SK-N-SH (cell line): ENCODE data around the gene AK5. TPM values are rescaled to one million over a fixed set of nuclear protein-coding genes. Genes with fewer than 3 reads are reported as not detected.
A peak's percentile ranks its signal among the peaks of the same experiment; 100 is the strongest.

Experiments
- CTCF ChIA-PET: fragments of 300-600, 350-600 bp; formaldehyde crosslinking; extraction: SDS; loops from one replicate; lab custom pipeline; 2021; lab: Yijun Ruan, JAX
- POLR2A ChIA-PET: fragments of 350-600 bp; sonication (Branson Sonifier 250); formaldehyde crosslinking; extraction: SDS; loops from one replicate; lab custom pipeline; 2020; ENCODE audit warnings: antibody characterized with exemption, inconsistent platforms; lab: Yijun Ruan, JAX
- DNase-seq: peaks from one replicate; pipeline ENCODE4 v3.0.0; 2012
- H2AFZ ChIP-seq: fragments of 200-600 bp; sonication (generic); 2 replicates; pipeline ENCODE4 v1.8.1; 2016; ENCODE audit warnings: antibody characterized with exemption, mild to moderate bottlenecking, low read depth
- H3F3A ChIP-seq: fragments of 200-600 bp; sonication (generic); replicated peaks from 2 replicates; pipeline ENCODE3; 2016; ENCODE audit warnings: antibody characterized with exemption, mild to moderate bottlenecking; ENCODE audit not compliant: insufficient read depth
- H3K27ac ChIP-seq, 2 experiments: fragments of 200-500 bp in 1 of 2; fragments of 200-600 bp in 1 of 2; sonication (Bioruptor generic) in 1 of 2; sonication (generic), shearing (Covaris generic) in 1 of 2; 2 replicates each; pipeline versions ENCODE4 v1.5.1 to v1.6.1; 2014 to 2016; ENCODE audit warnings: low read depth in 2 of 2, inconsistent platforms in 1 of 2, low read length in 1 of 2, mild to moderate bottlenecking in 1 of 2, mixed read lengths in 1 of 2
- H3K27me3 ChIP-seq: fragments of 200-600 bp; sonication (generic), shearing (Covaris generic); 2 replicates; pipeline ENCODE4 v1.6.1; 2016; ENCODE audit warnings: mixed run types; ENCODE audit not compliant: insufficient read depth
- H3K36me3 ChIP-seq, 2 experiments: fragments of 200-500 bp in 1 of 2; fragments of 200-600 bp in 1 of 2; sonication (Bioruptor generic) in 1 of 2; sonication (generic) in 1 of 2; replicated peaks in 1 of 2; 2 replicates each; pipeline versions ENCODE3 to v1.5.1; 2014 to 2016; ENCODE audit warnings: low read length in 1 of 2, mild to moderate bottlenecking in 1 of 2; ENCODE audit not compliant: insufficient read depth in 2 of 2, control insufficient read depth in 1 of 2
- H3K4me1 ChIP-seq, 2 experiments: fragments of 200-500 bp in 1 of 2; fragments of 200-600 bp in 1 of 2; sonication (Bioruptor generic) in 1 of 2; sonication (generic), shearing (Covaris generic) in 1 of 2; 2 replicates each; pipeline versions ENCODE4 v1.5.1 to v1.6.1; 2014 to 2016; ENCODE audit warnings: low read depth in 1 of 2, low read length in 1 of 2, mixed run types in 1 of 2; ENCODE audit not compliant: insufficient read depth in 2 of 2, control insufficient read depth in 1 of 2
- H3K4me2 ChIP-seq: fragments of 200-600 bp; sonication (generic), shearing (Covaris generic); 2 replicates; pipeline ENCODE4 v1.6.1; 2017; ENCODE audit warnings: mixed run types
- H3K4me3 ChIP-seq, 2 experiments: fragments of 200-500 bp in 1 of 2; fragments of 200-600 bp in 1 of 2; sonication (Bioruptor generic) in 1 of 2; sonication (generic), shearing (Covaris generic) in 1 of 2; 2 replicates each; pipeline versions ENCODE4 v1.5.1 to v1.8.1; 2014 to 2016; ENCODE audit warnings: low read depth in 2 of 2, inconsistent platforms in 1 of 2, low read length in 1 of 2, mild to moderate bottlenecking in 1 of 2, mixed read lengths in 1 of 2, moderate library complexity in 1 of 2
- H3K79me2 ChIP-seq: fragments of 200-600 bp; sonication (generic); 2 replicates; pipeline ENCODE4 v1.8.1; 2017; ENCODE audit warnings: mild to moderate bottlenecking; ENCODE audit not compliant: insufficient read depth
- H3K9ac ChIP-seq: fragments of 200-600 bp; sonication (generic); 2 replicates; pipeline ENCODE4 v1.6.1; 2017; ENCODE audit warnings: mixed run types
- H3K9me2 ChIP-seq: fragments of 200-600 bp; sonication (generic); 2 replicates; pipeline ENCODE4 v1.6.1; 2017; ENCODE audit warnings: mixed run types
- H3K9me3 ChIP-seq: fragments of 200-600 bp; sonication (generic); 2 replicates; pipeline ENCODE4 v1.6.1; 2017; ENCODE audit warnings: mixed run types, mild to moderate bottlenecking, moderate library complexity
- H4K20me1 ChIP-seq: fragments of 200-600 bp; sonication (generic); 2 replicates; pipeline ENCODE4 v1.6.1; 2017; ENCODE audit warnings: mild to moderate bottlenecking, mixed run types; ENCODE audit not compliant: insufficient read depth
- EZH2phosphoT487 ChIP-seq: fragments of 200-600 bp; sonication (generic); IDR thresholded peaks from 2 replicates; pipeline ENCODE4 v1.6.1; 2017; ENCODE audit warnings: low read depth, mixed run types, mild to moderate bottlenecking, antibody characterized with exemption, moderate library complexity, borderline replicate concordance
- FOSL2 ChIP-seq: IDR thresholded peaks from 2 replicates; pipeline ENCODE4 v1.4.0; 2012; ENCODE audit warnings: low read depth, mild to moderate bottlenecking, moderate library complexity, borderline replicate concordance
- MEF2A ChIP-seq: IDR thresholded peaks from 2 replicates; pipeline ENCODE4 v1.4.0; 2012; ENCODE audit warnings: low read depth, borderline replicate concordance
- MXI1 ChIP-seq: IDR thresholded peaks from 2 replicates; pipeline ENCODE4 v1.6.1; 2012; ENCODE audit warnings: mild to moderate bottlenecking, low read depth, low read length, improper control_type of control experiment
- POLR2AphosphoS5 ChIP-seq: IDR thresholded peaks from 2 replicates; pipeline ENCODE4 v1.6.1; 2012; ENCODE audit warnings: low read depth, low read length
- RAD21 ChIP-seq: IDR thresholded peaks from 2 replicates; pipeline ENCODE4 v1.6.1; 2012; ENCODE audit warnings: mild to moderate bottlenecking, low read length
- RCOR1 ChIP-seq: fragments of 150-350 bp; IDR thresholded peaks from 2 replicates; pipeline ENCODE4 v1.6.1; 2017; ENCODE audit warnings: antibody characterized with exemption, low read length
- RXRA ChIP-seq: IDR thresholded peaks from 2 replicates; pipeline ENCODE4 v1.4.0; 2012; ENCODE audit warnings: low read depth, mild to moderate bottlenecking, borderline replicate concordance
- TAF1 ChIP-seq: IDR thresholded peaks from 2 replicates; pipeline ENCODE4 v1.6.1; 2012; ENCODE audit warnings: low read depth, mild to moderate bottlenecking, low read length, moderate library complexity, borderline replicate concordance
- USF1 ChIP-seq: IDR thresholded peaks from 2 replicates; pipeline ENCODE4 v1.4.0; 2012; ENCODE audit warnings: low read depth, borderline replicate concordance
- WGBS: methylation state at CpG from one replicate; pipeline ENCODE4 v1.1.6; 2017; ENCODE audit warnings: low lambda C conversion rate; 5-methylcytosine and 5-hydroxymethylcytosine counted together
- polyA plus RNA-seq, 3 experiments: library from polyadenylated mRNA; depleted of rRNA; stranded (reverse); fragments of >200 nt; gene quantifications; 2 replicates each; pipeline ENCODE4 v1.2.3, GENCODE V29; 2012
- TF ChIP-seq, protein P1 (sequence below): fragments of 150-350 bp; IDR thresholded peaks from 2 replicates; pipeline ENCODE4 v1.6.1; 2016; ENCODE audit warnings: mild to moderate bottlenecking, low read depth, low read length
- TF ChIP-seq, protein P2 (sequence below): fragments of 200-600 bp; sonication (generic); IDR thresholded peaks from 2 replicates; pipeline ENCODE4 v1.6.1; 2017; ENCODE audit warnings: antibody characterized with exemption, mild to moderate bottlenecking, moderate library complexity

AK5 gene
- polyA plus RNA-seq, 1 of the 3 experiments (the other 2 are of a cell fraction): 22.9 TPM

- no peak overlapping the region for H3K9ac ChIP-seq
- no peak overlapping the region for H3K4me3 ChIP-seq
- ChIA-PET POLR2A (no interaction called here), CTCF (interaction anchor here (0.8 to 1.3 kb wide), 4 partner anchors 10 to 40 kb away, joined by 3 to 4 read pairs (median 4); no protein-coding TSS in a partner anchor)
- no peak for TF ChIP-seq RXRA
- TF ChIP-seq MEF2A: no peak
- peaks cover 0 to 5% of the 10 kb centered on the region in 2 experiments for H3K36me3 ChIP-seq
- H2AFZ ChIP-seq: peak overlapping the region; percentile 42; the same call in 1 of the 2 replicates
- DNase-seq: no peak
- 95% methylated on average over 1 of the region's 1 CpG for WGBS
- H3F3A ChIP-seq: peaks cover 3% of the 10 kb centered on the region
- no peaks in the 10 kb centered on the region for H4K20me1 ChIP-seq
- H3K27me3 ChIP-seq: no peaks in the 10 kb centered on the region
- H3K4me2 ChIP-seq: no peak overlapping the region
- no peaks in the 10 kb centered on the region for H3K9me3 ChIP-seq
- no peaks in the 10 kb centered on the region for H3K79me2 ChIP-seq
- H3K4me1 ChIP-seq: no peaks in the 10 kb centered on the region; a peak in 2 of 4 replicates
- no peaks in the 10 kb centered on the region for H3K9me2 ChIP-seq
- no peak overlapping the region for H3K27ac ChIP-seq
These were observed 72.7 kb downstream of the AK5 start for GRCh38 chr1:77354536-77354935.

DNA sequence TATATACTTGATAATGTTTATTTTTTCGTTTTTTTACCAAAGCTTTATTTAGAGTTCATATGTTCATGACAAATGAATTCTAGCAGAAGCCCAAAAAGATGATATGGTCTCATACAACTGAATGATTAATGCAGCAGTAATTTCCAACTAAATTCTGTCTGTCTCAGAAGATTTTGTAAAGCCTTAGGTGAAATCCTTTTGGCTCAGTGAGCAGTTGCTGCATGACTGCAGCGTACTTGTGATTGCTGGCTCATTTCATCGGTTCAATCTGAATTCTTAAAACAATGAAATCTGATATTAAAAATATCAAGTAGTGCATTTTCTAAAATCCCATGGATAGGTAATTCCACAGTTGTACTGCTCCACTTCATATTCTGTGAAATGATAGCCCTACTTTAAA is 73.2 kb downstream of the AK5 start:
- WGBS: 81% methylated on average over 3 of the region's 3 CpGs
- Histone ChIP-seq H3K4me2 (no peak overlapping the region), H3K4me3 (no peak overlapping the region), H4K20me1 (no peaks in the 10 kb centered on the region), H3K9ac (no peak overlapping the region), H3K27me3 (no peaks in the 10 kb centered on the region), H3K4me1 (no peaks in the 10 kb centered on the region; a peak in 2 of 4 replicates), H3F3A (peaks cover 3% of the 10 kb centered on the region), H3K9me2 (no peaks in the 10 kb centered on the region), H3K9me3 (no peaks in the 10 kb centered on the region), H3K36me3 (peaks cover 0 to 5% of the 10 kb centered on the region in 2 experiments), H3K27ac (no peak overlapping the region), H2AFZ (peak overlapping the region; percentile 42; the same call in 1 of the 2 replicates), H3K79me2 (no peaks in the 10 kb centered on the region)
- no peak for DNase-seq
- ChIA-PET POLR2A (interaction anchor here (0.6 kb wide), 1 partner anchor 8 kb away, joined by 3 read pairs; no protein-coding TSS in a partner anchor), CTCF (interaction anchor here (0.8 to 1.3 kb wide), 3 partner anchors 11 to 40 kb away, joined by 3 to 4 read pairs (median 4); no protein-coding TSS in a partner anchor)
- TF ChIP-seq, protein P1, sequence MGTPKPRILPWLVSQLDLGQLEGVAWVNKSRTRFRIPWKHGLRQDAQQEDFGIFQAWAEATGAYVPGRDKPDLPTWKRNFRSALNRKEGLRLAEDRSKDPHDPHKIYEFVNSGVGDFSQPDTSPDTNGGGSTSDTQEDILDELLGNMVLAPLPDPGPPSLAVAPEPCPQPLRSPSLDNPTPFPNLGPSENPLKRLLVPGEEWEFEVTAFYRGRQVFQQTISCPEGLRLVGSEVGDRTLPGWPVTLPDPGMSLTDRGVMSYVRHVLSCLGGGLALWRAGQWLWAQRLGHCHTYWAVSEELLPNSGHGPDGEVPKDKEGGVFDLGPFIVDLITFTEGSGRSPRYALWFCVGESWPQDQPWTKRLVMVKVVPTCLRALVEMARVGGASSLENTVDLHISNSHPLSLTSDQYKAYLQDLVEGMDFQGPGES: no peak
- TF ChIP-seq MEF2A (no peak), RAD21 (no peak), MXI1 (no peak), POLR2AphosphoS5 (no peak)
- TF ChIP-seq, protein P2, sequence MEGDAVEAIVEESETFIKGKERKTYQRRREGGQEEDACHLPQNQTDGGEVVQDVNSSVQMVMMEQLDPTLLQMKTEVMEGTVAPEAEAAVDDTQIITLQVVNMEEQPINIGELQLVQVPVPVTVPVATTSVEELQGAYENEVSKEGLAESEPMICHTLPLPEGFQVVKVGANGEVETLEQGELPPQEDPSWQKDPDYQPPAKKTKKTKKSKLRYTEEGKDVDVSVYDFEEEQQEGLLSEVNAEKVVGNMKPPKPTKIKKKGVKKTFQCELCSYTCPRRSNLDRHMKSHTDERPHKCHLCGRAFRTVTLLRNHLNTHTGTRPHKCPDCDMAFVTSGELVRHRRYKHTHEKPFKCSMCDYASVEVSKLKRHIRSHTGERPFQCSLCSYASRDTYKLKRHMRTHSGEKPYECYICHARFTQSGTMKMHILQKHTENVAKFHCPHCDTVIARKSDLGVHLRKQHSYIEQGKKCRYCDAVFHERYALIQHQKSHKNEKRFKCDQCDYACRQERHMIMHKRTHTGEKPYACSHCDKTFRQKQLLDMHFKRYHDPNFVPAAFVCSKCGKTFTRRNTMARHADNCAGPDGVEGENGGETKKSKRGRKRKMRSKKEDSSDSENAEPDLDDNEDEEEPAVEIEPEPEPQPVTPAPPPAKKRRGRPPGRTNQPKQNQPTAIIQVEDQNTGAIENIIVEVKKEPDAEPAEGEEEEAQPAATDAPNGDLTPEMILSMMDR: no peak

DNA sequence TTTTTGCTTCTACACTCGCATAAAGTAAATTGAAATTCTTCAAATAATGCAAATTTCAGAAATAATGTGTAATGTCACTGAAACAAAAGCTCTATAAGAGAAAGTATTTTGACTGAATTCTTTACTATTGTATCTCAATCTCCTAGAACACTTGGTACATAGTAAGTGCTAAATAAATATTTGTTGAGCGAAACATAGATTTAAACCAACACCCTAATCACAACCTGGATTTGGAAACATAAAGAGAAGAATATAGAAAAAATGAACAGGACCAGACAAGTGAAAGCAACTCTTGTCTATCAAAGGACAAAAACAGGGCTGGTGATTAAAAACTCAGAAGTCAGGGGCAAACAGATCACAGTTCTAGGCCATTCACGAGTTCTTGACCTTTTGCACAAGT is 74.3 kb downstream of the AK5 start:
- Histone ChIP-seq H3K79me2 (no peaks in the 10 kb centered on the region), H3K9me3 (no peaks in the 10 kb centered on the region), H3K27ac (no peak overlapping the region), H3K4me1 (no peaks in the 10 kb centered on the region; a peak in 2 of 4 replicates), H3K27me3 (no peaks in the 10 kb centered on the region), H3F3A (peaks cover 3% of the 10 kb centered on the region), H3K9me2 (no peaks in the 10 kb centered on the region), H3K36me3 (peaks cover 0 to 5% of the 10 kb centered on the region in 2 experiments), H2AFZ (no peak overlapping the region), H3K4me2 (no peak overlapping the region), H3K9ac (no peak overlapping the region), H3K4me3 (no peak overlapping the region), H4K20me1 (no peaks in the 10 kb centered on the region)
- ChIA-PET POLR2A (no interaction called here), CTCF (no interaction called here)
- TF ChIP-seq EZH2phosphoT487: no peak
- TF ChIP-seq RCOR1: no peak
- no peak for TF ChIP-seq TAF1
- no peak for TF ChIP-seq FOSL2
- TF ChIP-seq USF1: no peak
- no peak for DNase-seq
- 93% methylated on average over 3 of the region's 3 CpGs for WGBS
